HG03460 (cell line): Measurements from ENCODE around the gene SYNE1.

Experiments used
- ATAC-seq: cut with Tn5 transposase; IDR thresholded peaks from one replicate; pipeline ENCODE4 v1.9.1; 2021; ENCODE audit not compliant: unreplicated experiment

SYNE1 gene

GRCh38 chr6:152380993-152381898 lies 255.9 kb downstream of the SYNE1 start:
- no peak for ATAC-seq

GRCh38 chr6:152380351-152380767 lies 256.8 kb downstream of the SYNE1 start:
- ATAC-seq, result no peak

GRCh38 chr6:152379423-152379822 lies 257.7 kb downstream of the SYNE1 start:
- ATAC-seq, result no peak

- no peak for ATAC-seq
These were observed 259.0 kb downstream of the SYNE1 start for GRCh38 chr6:152378169-152378568.

GRCh38 chr6:152375197-152375596 lies 262.0 kb downstream of the SYNE1 start:
- no peak for ATAC-seq

- ATAC-seq, result no peak
These were observed 264.2 kb downstream of the SYNE1 start for GRCh38 chr6:152372945-152373344.

GRCh38 chr6:152371775-152372174 lies 265.4 kb downstream of the SYNE1 start:
- no peak for ATAC-seq

GRCh38 chr6:152368751-152369624 lies 268.2 kb downstream of the SYNE1 start:
- ATAC-seq, result no peak

GRCh38 chr6:152364866-152365265 lies 272.3 kb downstream of the SYNE1 start:
- no peak for ATAC-seq

GRCh38 chr6:152360034-152360433 lies 277.1 kb downstream of the SYNE1 start:
- no peak for ATAC-seq

- peak; percentile 58 for ATAC-seq
These were observed 280.5 kb downstream of the SYNE1 start for GRCh38 chr6:152356662-152357061.

- no peak for ATAC-seq
These were observed 281.1 kb downstream of the SYNE1 start for GRCh38 chr6:152356016-152356415.

- no peak for ATAC-seq
These were observed 282.0 kb downstream of the SYNE1 start for GRCh38 chr6:152355166-152355565.

GRCh38 chr6:152353440-152353839 lies 283.7 kb downstream of the SYNE1 start:
- no peak for ATAC-seq

- no peak for ATAC-seq
These were observed 285.4 kb downstream of the SYNE1 start for GRCh38 chr6:152351742-152352141.

- no peak for ATAC-seq
These were observed 286.1 kb downstream of the SYNE1 start for GRCh38 chr6:152351110-152351509.

GRCh38 chr6:152348116-152348515 lies 289.0 kb downstream of the SYNE1 start:
- ATAC-seq, result no peak

- ATAC-seq, result no peak
These were observed 293.3 kb downstream of the SYNE1 start for GRCh38 chr6:152343735-152344360.

GRCh38 chr6:152341596-152341995 lies 295.6 kb downstream of the SYNE1 start:
- no peak for ATAC-seq

GRCh38 chr6:152338335-152339125 lies 298.6 kb downstream of the SYNE1 start:
- peak; percentile 91 for ATAC-seq

GRCh38 chr6:152334555-152334954 lies 302.6 kb downstream of the SYNE1 start:
- ATAC-seq, result no peak
